ENCODE measurements around the gene STING1.
A peak's percentile ranks its signal among the peaks of the same experiment; 100 is the strongest.
"Not testable (repeated sequence)": the region's sequence is repeated elsewhere in the genome, so short reads cannot be mapped to it uniquely, and the experiment has no call there.

STING1 gene

GRCh38 chr5:139482050-139482889 lies at the start of gene STING1:
TSS of gene STING1 (minus strand) at chr5:139482758. CDS start at chr5:139481704, 1,054 bp downstream.
- peak; percentile 97 for DNase-seq (ENCODE audit: low read depth)

GRCh38 chr5:139531772-139532169 lies 49.2 kb upstream of the STING1 start:
- no peak for DNase-seq (ENCODE audit: low read depth)

GRCh38 chr5:139530079-139530478 lies 47.5 kb upstream of the STING1 start:
- not testable (repeated sequence) for DNase-seq (ENCODE audit: low read depth)

GRCh38 chr5:139528695-139529094 lies 46.1 kb upstream of the STING1 start:
- not testable (repeated sequence) for DNase-seq (ENCODE audit: low read depth)

- not testable (repeated sequence) for DNase-seq (ENCODE audit: low read depth)
These were observed 45.4 kb upstream of the STING1 start for GRCh38 chr5:139527896-139528467.

- DNase-seq (ENCODE audit: low read depth), result not testable (repeated sequence)
These were observed 44.5 kb upstream of the STING1 start for GRCh38 chr5:139527090-139527470.

GRCh38 chr5:139526309-139527089 lies 43.9 kb upstream of the STING1 start:
- DNase-seq (ENCODE audit: low read depth), result not testable (repeated sequence)

GRCh38 chr5:139525586-139526308 lies 43.2 kb upstream of the STING1 start:
- DNase-seq (ENCODE audit: low read depth), result not testable (repeated sequence)

GRCh38 chr5:139524940-139525585 lies 42.5 kb upstream of the STING1 start:
- DNase-seq (ENCODE audit: low read depth), result no peak

- no peak for DNase-seq (ENCODE audit: low read depth)
These were observed 41.9 kb upstream of the STING1 start for GRCh38 chr5:139524446-139524845.

- no peak for DNase-seq (ENCODE audit: low read depth)
These were observed 41.3 kb upstream of the STING1 start for GRCh38 chr5:139523635-139524445.

GRCh38 chr5:139517683-139518564 lies 35.4 kb upstream of the STING1 start:
- DNase-seq (ENCODE audit: low read depth), result peak; percentile 71

- no peak for DNase-seq (ENCODE audit: low read depth)
These were observed 31.9 kb upstream of the STING1 start for GRCh38 chr5:139514486-139514856.

- DNase-seq (ENCODE audit: low read depth), result no peak
These were observed 31.4 kb upstream of the STING1 start for GRCh38 chr5:139513852-139514485.

GRCh38 chr5:139513434-139513833 lies 30.9 kb upstream of the STING1 start:
- DNase-seq (ENCODE audit: low read depth), result peak; percentile 70

GRCh38 chr5:139512786-139513390 lies 30.3 kb upstream of the STING1 start:
- no peak for DNase-seq (ENCODE audit: low read depth)

- DNase-seq (ENCODE audit: low read depth), result not testable (repeated sequence)
These were observed 22.2 kb upstream of the STING1 start for GRCh38 chr5:139504722-139505121.

GRCh38 chr5:139503879-139504278 lies 21.3 kb upstream of the STING1 start:
- not testable (repeated sequence) for DNase-seq (ENCODE audit: low read depth)

Data from stromal cell of bone marrow (primary cell).